B cell (primary cell): Measurements from ENCODE around the gene TRIM44. TPM values are rescaled to one million over a fixed set of nuclear protein-coding genes. Genes with fewer than 3 reads are reported as not detected.

ENCODE experiments used
- ATAC-seq: fragments of 200-7000 bp; cut with Tn5 transposase; one replicate; pipeline ENCODE4 v1.10.0; 2021; ENCODE audit warnings: low read depth, mild to moderate bottlenecking, moderate number of reproducible peaks, moderate library complexity
- CTCF ChIA-PET: fragments of 350-600 bp; sonication (Branson Sonifier 250); formaldehyde crosslinking; loops from one replicate; lab custom pipeline; 2021; ENCODE audit warnings: antibody characterized with exemption, inconsistent platforms; lab: Charles Lee
- POLR2A ChIA-PET: fragments of 350-600 bp; sonication (Branson Sonifier 250); formaldehyde crosslinking; loops from one replicate; lab custom pipeline; 2021; ENCODE audit warnings: antibody characterized with exemption; lab: Charles Lee
- DNase-seq: peaks from one replicate; pipeline ENCODE4 v3.0.0; 2013
- H2AFZ ChIP-seq: 2 replicates; pipeline ENCODE4 v1.6.1; 2012; ENCODE audit warnings: mild to moderate bottlenecking, low read depth, low read length; ENCODE audit not compliant: insufficient read depth, poor library complexity, severe bottlenecking
- H3K27ac ChIP-seq, 2 donors: 1 replicate in 1 of 2; 2 replicates in 1 of 2; pipeline ENCODE4 v1.5.1; 2012 to 2013; ENCODE audit warnings: low read length in 2 of 2, mild to moderate bottlenecking in 2 of 2, moderate library complexity in 1 of 2
- H3K27me3 ChIP-seq, 4 experiments: fragments of 200-600 bp in 1 of 4; sonication (generic) in 1 of 4; replicated peaks in 1 of 4; 1 replicate in 2 of 4; 2 replicates in 2 of 4; pipeline versions ENCODE4 v1.6.1 to v1.7.0; 2013 to 2016; ENCODE audit warnings: low read length in 3 of 4, mild to moderate bottlenecking in 2 of 4, mixed read lengths in 1 of 4, moderate library complexity in 1 of 4; ENCODE audit not compliant: insufficient read depth in 4 of 4, control insufficient read depth in 3 of 4; ENCODE audit errors: control extremely low read depth in 1 of 4
- H3K36me3 ChIP-seq, 2 experiments: replicated peaks in 1 of 2; 1 replicate in 1 of 2; 2 replicates in 1 of 2; pipeline versions ENCODE4 v1.6.1 to v1.7.1; 2013; ENCODE audit warnings: low read length in 1 of 2; ENCODE audit not compliant: insufficient read depth in 2 of 2, control insufficient read depth in 1 of 2; ENCODE audit errors: control extremely low read depth in 1 of 2, extremely low read depth in 1 of 2
- H3K4me1 ChIP-seq, 2 donors: fragments of 200-600 bp in 1 of 2; sonication (generic) in 1 of 2; 1 replicate in 1 of 2; 2 replicates in 1 of 2; pipeline versions ENCODE4 v1.5.1 to v1.6.1; 2013 to 2017; ENCODE audit warnings: low read length in 2 of 2; ENCODE audit not compliant: control insufficient read depth in 2 of 2, insufficient read depth in 2 of 2
- H3K4me2 ChIP-seq: replicated peaks from 2 replicates; pipeline ENCODE3; 2012; ENCODE audit warnings: mild to moderate bottlenecking, low read depth, low read length; ENCODE audit not compliant: poor library complexity, severe bottlenecking
- H3K4me3 ChIP-seq, 5 experiments: fragments of 200-600 bp in 1 of 5; sonication (generic) in 1 of 5; 1 replicate in 3 of 5; 2 replicates in 2 of 5; pipeline versions ENCODE4 v1.5.1 to v1.7.0; 2011 to 2016; ENCODE audit warnings: low read length in 4 of 5, mild to moderate bottlenecking in 4 of 5, low read depth in 2 of 5, control low read depth in 1 of 5, moderate library complexity in 1 of 5; ENCODE audit not compliant: insufficient read depth in 1 of 5; ENCODE audit errors: control extremely low read depth in 1 of 5, extremely low read depth in 1 of 5
- H3K79me2 ChIP-seq: fragments of 200-600 bp; sonication (generic); one replicate; pipeline ENCODE4 v1.6.0; 2016; ENCODE audit warnings: low read length; ENCODE audit not compliant: control insufficient read depth, insufficient read depth
- H3K9ac ChIP-seq: fragments of 200-600 bp; sonication (generic); 2 replicates; pipeline ENCODE4 v1.6.1; 2017; ENCODE audit warnings: mild to moderate bottlenecking, low read length, moderate library complexity
- H3K9me3 ChIP-seq, 3 donors: one replicate each; pipeline versions ENCODE4 v1.6.1 to v1.7.1; 2013; ENCODE audit warnings: low read length in 2 of 3; ENCODE audit not compliant: control insufficient read depth in 2 of 3, insufficient read depth in 1 of 3; ENCODE audit errors: control extremely low read depth in 1 of 3
- H4K20me1 ChIP-seq: 2 replicates; pipeline ENCODE4 v1.6.0; 2012; ENCODE audit warnings: mild to moderate bottlenecking, low read length; ENCODE audit not compliant: insufficient read depth, control insufficient read depth, poor library complexity, severe bottlenecking
- H3K27ac Mint-ChIP-seq: one replicate; pipeline ENCODE4 v1.8.0; 2021; ENCODE audit warnings: mixed read lengths
- H3K27me3 Mint-ChIP-seq: one replicate; pipeline ENCODE4 v1.8.0; 2021; ENCODE audit warnings: mixed read lengths
- H3K4me1 Mint-ChIP-seq: one replicate; pipeline ENCODE4 v1.8.0; 2021; ENCODE audit warnings: mixed read lengths
- H3K4me3 Mint-ChIP-seq: one replicate; pipeline ENCODE4 v1.8.0; 2021; ENCODE audit warnings: mixed read lengths
- H3K9me3 Mint-ChIP-seq: one replicate; pipeline ENCODE4 v1.8.0; 2022; ENCODE audit warnings: mixed read lengths; ENCODE audit not compliant: insufficient read depth
- CTCF ChIP-seq: fragments of 200-600 bp; IDR thresholded peaks from one replicate; pipeline ENCODE4 v1.8.0; 2022; ENCODE audit warnings: antibody characterized with exemption, mild to moderate bottlenecking
- EZH2 ChIP-seq: IDR thresholded peaks from 2 replicates; pipeline ENCODE4 v1.6.1; 2012; ENCODE audit warnings: borderline replicate concordance, low read depth, mild to moderate bottlenecking, moderate library complexity, low read length; ENCODE audit not compliant: insufficient read depth, poor library complexity, severe bottlenecking
- WGBS: methylation state at CpG from one replicate; pipeline ENCODE4 v1.1.5; 2013; ENCODE audit warnings: missing lambda C conversion rate; ENCODE audit not compliant: insufficient coverage; 5-methylcytosine and 5-hydroxymethylcytosine counted together
- intact Hi-C: fragments of 100-400 bp; cut with micrococcal nuclease; formaldehyde crosslinking; loops from one replicate; pipeline ENCODE4 v1.10.0; 2022
- polyA plus RNA-seq: library from polyadenylated mRNA; depleted of rRNA; stranded (reverse); fragments of >200 nt; gene quantifications from 2 replicates; pipeline ENCODE4 v1.2.3, GENCODE V29; 2012
- total RNA-seq, 2 donors: library from RNA; stranded (reverse); fragments of 120-200 nt in 1 of 2; gene quantifications; 1 replicate in 1 of 2; 2 replicates in 1 of 2; pipeline versions ENCODE4 v1.2.3 to v1.2.4, GENCODE V29; 2013 to 2022

The TRIM44 gene
- total and polyA plus RNA-seq, 2 donors (not counting 1 experiment from before 2014, with no cell fraction given): 39.1 to 71.1 TPM

GRCh38 chr11:35624316-35624715, 38.3 kb upstream of the TRIM44 start:
- no peaks in the 10 kb centered on the region for H3K36me3 ChIP-seq
- CTCF ChIA-PET: no interaction called here
- 92% methylated on average over 2 of the region's 2 CpGs for whole genome bisulfite sequencing
- H3K9me3 Mint-ChIP-seq: no peaks in the 10 kb centered on the region
- no peaks in the 10 kb centered on the region for H4K20me1 ChIP-seq
- POLR2A ChIA-PET: no interaction called here
- no peak overlapping the region for H3K4me2 ChIP-seq
- H3K4me1 Mint-ChIP-seq: peaks cover 9% of the 10 kb centered on the region
- H3K9me3 ChIP-seq: no peaks in the 10 kb centered on the region
- H3K9ac ChIP-seq: no peak overlapping the region
- H3K27me3 Mint-ChIP-seq: peaks cover 68% of the 10 kb centered on the region
- ATAC-seq (no peak), DNase-seq (no peak)
- no peak overlapping the region for H2AFZ ChIP-seq
- peaks cover 0 to 29% (median 22%) of the 10 kb centered on the region in 4 experiments for H3K27me3 ChIP-seq
- peaks cover 10% of the 10 kb centered on the region in 2 donors for H3K4me1 ChIP-seq
- no peak overlapping the region for H3K4me3 Mint-ChIP-seq
- no peaks in the 10 kb centered on the region for H3K79me2 ChIP-seq
- intact Hi-C loops: no loop called here
- TF ChIP-seq CTCF: no peak
- no peak overlapping the region for H3K4me3 ChIP-seq
- H3K27ac ChIP-seq: no peak overlapping the region
- no peak overlapping the region for H3K27ac Mint-ChIP-seq

- H2AFZ ChIP-seq: no peak overlapping the region
- POLR2A ChIA-PET: no interaction called here
- H3K9me3 ChIP-seq: no peaks in the 10 kb centered on the region
- TF ChIP-seq CTCF (no peak), EZH2 (no peak)
- Mint-ChIP-seq H3K27me3 (peaks cover 72% of the 10 kb centered on the region), H3K4me1 (peaks cover 5% of the 10 kb centered on the region), H3K9me3 (no peaks in the 10 kb centered on the region), H3K4me3 (no peak overlapping the region), H3K27ac (no peak overlapping the region)
- H3K4me3 ChIP-seq: no peak overlapping the region
- no peaks in the 10 kb centered on the region for H4K20me1 ChIP-seq
- no peak overlapping the region for H3K9ac ChIP-seq
- H3K36me3 ChIP-seq: no peaks in the 10 kb centered on the region
- no peak for ATAC-seq
- peaks cover 5% of the 10 kb centered on the region in 2 donors for H3K4me1 ChIP-seq
- CTCF ChIA-PET: no interaction called here
- H3K27me3 ChIP-seq: peaks cover 0 to 27% (median 21%) of the 10 kb centered on the region in 4 experiments
- intact Hi-C loops: no loop called here
- H3K27ac ChIP-seq: no peak overlapping the region
- no peaks in the 10 kb centered on the region for H3K79me2 ChIP-seq
- no peak overlapping the region for H3K4me2 ChIP-seq
- no peak for DNase-seq
Measured at GRCh38 chr11:35624781-35625180, 37.8 kb upstream of the TRIM44 start.
